ENCODE results near the gene CNOT1.
A peak's percentile ranks its signal among the peaks of the same experiment; 100 is the strongest.

Gene CNOT1

DNA sequence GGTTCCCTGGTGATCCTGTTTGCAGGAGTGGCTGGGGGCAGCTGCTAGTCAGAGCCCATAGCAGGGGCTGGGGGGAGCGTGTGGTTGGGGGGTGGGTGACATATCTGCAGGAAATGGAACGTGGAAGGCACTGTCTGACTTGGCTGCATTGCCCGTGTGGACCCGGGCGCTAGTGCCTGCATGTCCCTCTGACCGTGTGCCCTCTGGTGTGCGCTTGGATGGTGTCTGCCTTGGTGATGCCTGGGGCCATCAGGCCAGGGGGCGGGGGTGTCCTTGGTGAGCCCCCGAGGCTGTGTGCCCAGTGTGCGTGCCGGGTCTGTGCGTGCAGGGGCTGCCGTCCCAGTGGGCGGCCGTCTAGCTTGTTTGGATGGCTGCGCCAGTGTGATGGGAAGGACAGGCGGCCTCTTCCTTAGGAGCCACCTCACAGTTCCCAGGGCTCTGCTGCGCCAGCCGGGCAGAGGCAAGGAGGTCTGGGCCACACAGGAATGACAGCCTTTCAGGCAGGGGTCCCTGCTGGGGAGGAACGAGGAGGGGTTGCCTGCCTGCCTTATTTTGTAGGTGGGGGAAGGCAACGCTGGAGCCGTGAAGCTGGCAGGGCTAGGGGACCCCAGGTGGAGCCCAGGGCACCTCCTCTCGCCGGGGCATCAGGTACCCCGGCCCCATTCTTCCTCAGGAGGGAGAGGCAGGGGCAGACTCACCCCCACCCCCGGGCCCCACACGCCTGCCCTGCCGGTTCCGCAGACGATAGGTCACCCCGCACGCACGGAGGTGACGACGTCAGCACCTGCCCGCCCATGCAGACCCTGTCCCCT, 129.0 kb downstream of the CNOT1 start:
- no peak for DNase-seq (ENCODE audit: low read depth in 1 of 2, low spot score in 1 of 2)
- Histone ChIP-seq H3K27ac (replicated peaks) (no peak overlapping the region), H3K27me3 (ENCODE audit: insufficient read depth, poor library complexity, severe bottlenecking) (peaks cover 36% of the 10 kb centered on the region), H3K4me3 (replicated peaks; ENCODE audit: insufficient read depth, low read length) (no peak overlapping the region)
- TF ChIP-seq, protein P1, sequence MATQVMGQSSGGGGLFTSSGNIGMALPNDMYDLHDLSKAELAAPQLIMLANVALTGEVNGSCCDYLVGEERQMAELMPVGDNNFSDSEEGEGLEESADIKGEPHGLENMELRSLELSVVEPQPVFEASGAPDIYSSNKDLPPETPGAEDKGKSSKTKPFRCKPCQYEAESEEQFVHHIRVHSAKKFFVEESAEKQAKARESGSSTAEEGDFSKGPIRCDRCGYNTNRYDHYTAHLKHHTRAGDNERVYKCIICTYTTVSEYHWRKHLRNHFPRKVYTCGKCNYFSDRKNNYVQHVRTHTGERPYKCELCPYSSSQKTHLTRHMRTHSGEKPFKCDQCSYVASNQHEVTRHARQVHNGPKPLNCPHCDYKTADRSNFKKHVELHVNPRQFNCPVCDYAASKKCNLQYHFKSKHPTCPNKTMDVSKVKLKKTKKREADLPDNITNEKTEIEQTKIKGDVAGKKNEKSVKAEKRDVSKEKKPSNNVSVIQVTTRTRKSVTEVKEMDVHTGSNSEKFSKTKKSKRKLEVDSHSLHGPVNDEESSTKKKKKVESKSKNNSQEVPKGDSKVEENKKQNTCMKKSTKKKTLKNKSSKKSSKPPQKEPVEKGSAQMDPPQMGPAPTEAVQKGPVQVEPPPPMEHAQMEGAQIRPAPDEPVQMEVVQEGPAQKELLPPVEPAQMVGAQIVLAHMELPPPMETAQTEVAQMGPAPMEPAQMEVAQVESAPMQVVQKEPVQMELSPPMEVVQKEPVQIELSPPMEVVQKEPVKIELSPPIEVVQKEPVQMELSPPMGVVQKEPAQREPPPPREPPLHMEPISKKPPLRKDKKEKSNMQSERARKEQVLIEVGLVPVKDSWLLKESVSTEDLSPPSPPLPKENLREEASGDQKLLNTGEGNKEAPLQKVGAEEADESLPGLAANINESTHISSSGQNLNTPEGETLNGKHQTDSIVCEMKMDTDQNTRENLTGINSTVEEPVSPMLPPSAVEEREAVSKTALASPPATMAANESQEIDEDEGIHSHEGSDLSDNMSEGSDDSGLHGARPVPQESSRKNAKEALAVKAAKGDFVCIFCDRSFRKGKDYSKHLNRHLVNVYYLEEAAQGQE (IDR thresholded peaks at IDR 0.05; ENCODE audit: insufficient replicate concordance, low read depth): no peak
- TF ChIP-seq, protein P2, sequence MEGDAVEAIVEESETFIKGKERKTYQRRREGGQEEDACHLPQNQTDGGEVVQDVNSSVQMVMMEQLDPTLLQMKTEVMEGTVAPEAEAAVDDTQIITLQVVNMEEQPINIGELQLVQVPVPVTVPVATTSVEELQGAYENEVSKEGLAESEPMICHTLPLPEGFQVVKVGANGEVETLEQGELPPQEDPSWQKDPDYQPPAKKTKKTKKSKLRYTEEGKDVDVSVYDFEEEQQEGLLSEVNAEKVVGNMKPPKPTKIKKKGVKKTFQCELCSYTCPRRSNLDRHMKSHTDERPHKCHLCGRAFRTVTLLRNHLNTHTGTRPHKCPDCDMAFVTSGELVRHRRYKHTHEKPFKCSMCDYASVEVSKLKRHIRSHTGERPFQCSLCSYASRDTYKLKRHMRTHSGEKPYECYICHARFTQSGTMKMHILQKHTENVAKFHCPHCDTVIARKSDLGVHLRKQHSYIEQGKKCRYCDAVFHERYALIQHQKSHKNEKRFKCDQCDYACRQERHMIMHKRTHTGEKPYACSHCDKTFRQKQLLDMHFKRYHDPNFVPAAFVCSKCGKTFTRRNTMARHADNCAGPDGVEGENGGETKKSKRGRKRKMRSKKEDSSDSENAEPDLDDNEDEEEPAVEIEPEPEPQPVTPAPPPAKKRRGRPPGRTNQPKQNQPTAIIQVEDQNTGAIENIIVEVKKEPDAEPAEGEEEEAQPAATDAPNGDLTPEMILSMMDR (IDR thresholded peaks at IDR 0.05; ENCODE audit: insufficient read depth, low read length): no peak
- TF ChIP-seq SPI1 (IDR thresholded peaks at IDR 0.05; ENCODE audit: borderline replicate concordance, low read depth) (no peak), GABPA (IDR thresholded peaks at IDR 0.05; ENCODE audit: low read depth) (no peak), POLR2AphosphoS5 (IDR thresholded peaks at IDR 0.05; ENCODE audit: low read depth) (no peak)

DNA sequence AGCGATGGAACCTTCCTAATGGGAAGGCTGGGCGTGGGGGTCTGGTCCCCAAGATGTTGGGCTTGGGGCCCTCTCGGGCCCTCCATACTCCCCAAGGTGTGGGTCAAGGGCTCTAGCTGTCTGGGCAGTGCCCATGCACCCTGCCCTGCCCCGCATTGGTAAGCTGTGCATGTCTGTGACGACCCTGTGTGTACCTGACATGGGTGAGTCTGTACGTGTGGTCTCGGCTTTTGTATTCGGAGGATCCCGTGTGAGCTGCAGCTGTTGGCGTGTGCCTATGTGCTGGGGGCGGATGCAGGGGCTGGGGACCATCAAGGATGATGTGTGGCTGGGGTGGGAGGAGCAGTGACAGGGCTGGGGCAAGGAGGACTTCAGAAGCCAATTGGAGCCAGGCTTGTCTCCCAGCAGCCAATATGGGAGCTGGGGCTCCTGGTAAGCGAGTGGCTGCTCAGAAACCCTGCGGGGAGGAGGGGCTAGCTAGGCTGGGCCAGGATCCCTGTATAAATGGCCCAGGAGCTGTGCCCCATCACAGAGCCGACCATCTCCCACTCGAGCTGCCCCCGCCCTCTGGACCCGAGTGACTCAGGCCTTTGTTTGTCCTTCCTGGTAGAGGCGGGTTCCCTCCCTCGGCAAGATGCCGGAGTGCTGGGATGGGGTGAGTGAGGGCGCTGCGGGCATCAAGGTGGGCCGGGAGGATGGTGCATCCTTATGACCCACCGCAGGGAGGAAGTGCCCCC, 129.8 kb downstream of the CNOT1 start, which contains the start of gene NDRG4:
TSS of gene NDRG4 (plus strand) at position 529 of the 737 bp plus-strand sequence. CDS start at position 635, 106 bp downstream.
- Histone ChIP-seq H3K27me3 (ENCODE audit: insufficient read depth, poor library complexity, severe bottlenecking) (peaks cover 36% of the 10 kb centered on the region), H3K4me3 (replicated peaks; ENCODE audit: insufficient read depth, low read length) (no peak within 1 kb of the TSS), H3K27ac (replicated peaks) (no peak within 1 kb of the TSS)
- peak in 1 of 2 experiments; percentile 26 for DNase-seq (ENCODE audit: low read depth in 1 of 2, low spot score in 1 of 2)
- TF ChIP-seq POLR2AphosphoS5 (IDR thresholded peaks at IDR 0.05; ENCODE audit: low read depth) (no peak), GABPA (IDR thresholded peaks at IDR 0.05; ENCODE audit: low read depth) (no peak)
- TF ChIP-seq, protein P1 (IDR thresholded peaks at IDR 0.05; ENCODE audit: insufficient replicate concordance, low read depth): no peak

DNA sequence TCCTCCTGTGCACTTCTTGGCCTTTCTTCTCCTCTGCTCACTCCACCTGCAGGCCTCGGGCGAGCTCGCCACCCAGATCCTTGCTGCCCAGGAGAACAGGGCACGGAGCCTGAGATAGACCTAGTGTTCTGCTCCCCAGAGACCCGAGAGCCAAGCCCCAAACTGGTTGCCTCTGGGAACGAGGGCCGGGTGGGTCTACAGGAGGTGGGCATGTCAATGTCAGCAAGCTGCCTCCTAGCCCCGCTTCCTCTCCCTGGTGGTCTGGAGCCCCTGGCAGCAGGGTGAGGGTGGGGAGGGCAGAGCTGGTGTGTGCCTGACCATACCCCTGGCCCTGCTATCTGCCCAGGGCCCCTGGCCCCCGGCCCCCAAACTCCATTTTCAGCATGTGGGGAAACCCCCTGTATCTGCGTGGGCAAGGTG, 130.5 kb downstream of the CNOT1 start:
- no peak overlapping the region for H3K27ac ChIP-seq (replicated peaks)
- TF ChIP-seq GABPA (IDR thresholded peaks at IDR 0.05; ENCODE audit: low read depth) (no peak), POLR2AphosphoS5 (IDR thresholded peaks at IDR 0.05; ENCODE audit: low read depth) (no peak), SPI1 (IDR thresholded peaks at IDR 0.05; ENCODE audit: borderline replicate concordance, low read depth) (no peak)
- TF ChIP-seq, protein P2 (IDR thresholded peaks at IDR 0.05; ENCODE audit: insufficient read depth, low read length): no peak
- TF ChIP-seq, protein P1 (IDR thresholded peaks at IDR 0.05; ENCODE audit: insufficient replicate concordance, low read depth): no peak
- H3K27me3 ChIP-seq (ENCODE audit: insufficient read depth, poor library complexity, severe bottlenecking): peaks cover 36% of the 10 kb centered on the region
- H3K4me3 ChIP-seq (replicated peaks; ENCODE audit: insufficient read depth, low read length): no peak overlapping the region
- no peak for DNase-seq (ENCODE audit: low read depth in 1 of 2, low spot score in 1 of 2)
